Heart left ventricle (tissue), 16 donors: ENCODE data around the gene YIPF3. TPM values are rescaled to one million over a fixed set of nuclear protein-coding genes. Genes with fewer than 3 reads are reported as not detected.
"Not testable (repeated sequence)": the region's sequence is repeated elsewhere in the genome, so short reads cannot be mapped to it uniquely, and the experiment has no call there.

ENCODE experiments used
- ATAC-seq, 4 donors: fragments of 200-7000 bp; cut with Tn5 transposase; one replicate each; pipeline ENCODE4 v1.9.1; 2020 to 2022; ENCODE audit warnings: moderate library complexity in 4 of 4, mild to moderate bottlenecking in 3 of 4, moderate number of reproducible peaks in 1 of 4
- DNase-seq, 5 donors: peaks; one replicate each; pipeline ENCODE4 v3.0.0-alpha.2; 2020
- H3K27ac ChIP-seq, 12 donors: fragments of 200-600 bp; sonication (generic) in 4 of 12; one replicate each; pipeline versions ENCODE4 v1.5.0 to v1.8.0; 2016 to 2022; ENCODE audit warnings: mild to moderate bottlenecking in 2 of 12
- H3K27me3 ChIP-seq, 9 donors: fragments of 200-600 bp; sonication (generic) in 2 of 9; one replicate each; pipeline versions ENCODE4 v1.5.1 to v1.8.0; 2016 to 2022; ENCODE audit warnings: mild to moderate bottlenecking in 3 of 9
- H3K36me3 ChIP-seq, 9 donors: fragments of 200-600 bp; sonication (generic) in 2 of 9; one replicate each; pipeline versions ENCODE4 v1.5.0 to v1.8.0; 2018 to 2022; ENCODE audit warnings: mild to moderate bottlenecking in 2 of 9
- H3K4me1 ChIP-seq, 12 donors: fragments of 200-600 bp; sonication (generic) in 4 of 12; one replicate each; pipeline versions ENCODE4 v1.5.0 to v1.8.0; 2016 to 2022; ENCODE audit warnings: mild to moderate bottlenecking in 3 of 12
- H3K4me3 ChIP-seq, 12 donors: fragments of 200-600 bp; sonication (generic) in 4 of 12; one replicate each; pipeline versions ENCODE4 v1.5.0 to v1.8.0; 2017 to 2022; ENCODE audit warnings: mild to moderate bottlenecking in 9 of 12, moderate library complexity in 4 of 12
- H3K9me3 ChIP-seq, 12 donors: fragments of 200-600 bp; sonication (generic) in 4 of 12; one replicate each; pipeline versions ENCODE4 v1.5.0 to v1.8.0; 2016 to 2022; ENCODE audit warnings: mild to moderate bottlenecking in 1 of 12
- POLR2A ChIP-seq, 2 donors: fragments of 450-650 bp; IDR thresholded peaks; one replicate each; pipeline ENCODE4 v1.6.1; 2017; ENCODE audit warnings: antibody characterized with exemption in 2 of 2, mild to moderate bottlenecking in 2 of 2, moderate library complexity in 2 of 2
- WGBS, 4 donors: extraction: QIAGEN DNeasy Blood & Tissue Kit in 2 of 4; methylation state at CpG; one replicate each; pipeline versions ENCODE4 v1.1.5 to v1.1.7; 2013 to 2018; 5-methylcytosine and 5-hydroxymethylcytosine counted together
- intact Hi-C, 10 donors: fragments of 100-400 bp; cut with DNase I; formaldehyde crosslinking; loops; one replicate each; pipeline versions ENCODE4 v1.11.1 to v1.14.2; 2022
- polyA plus RNA-seq, 2 donors: library from polyadenylated mRNA; stranded (reverse); fragments of 200-250 nt; gene quantifications; one replicate each; pipeline ENCODE4 v1.2.3, GENCODE V29; 2013
- total RNA-seq, 9 donors: library from RNA; depleted of rRNA in 2 of 9; stranded (reverse); fragments of >200 nt in 2 of 9; fragmentation: NEBNext Ultra II Directional in 3 of 9; extraction: Animal tissue kit (Norgen Biotek cat#: 25700) in 3 of 9; gene quantifications; one replicate each; pipeline versions ENCODE4 v1.1.0 to v1.2.4, GENCODE V29; 2016 to 2023
- TF ChIP-seq, protein P1 (sequence below), 12 donors: fragments of 200-600 bp; sonication (generic) in 4 of 12; IDR thresholded peaks; one replicate each; pipeline versions ENCODE4 v1.5.0 to v1.8.0; 2018 to 2022; ENCODE audit warnings: antibody characterized with exemption in 12 of 12, mild to moderate bottlenecking in 5 of 12
- donor health status: ischemic (EF 13 %, LVEDD 7.1; RV severe dilation, severe dysfunction).
- donor health status: healthy with polysubstance abuse.
- donor health status: DM: no; HTN: yes; CAD: no.
- donor health status: DM: no; HTN: no; CAD: no.
- donor health status: ischemic (EF 25% LVEDD 6.9; RV normal size, moderate dysfunction).
- donor health status: ischemic (EF 25% LVEDD 5.7; RV mildly dilated, moderate dysfunction).
- donor health status: healthy.
- donor health status: DM: yes; HTN: yes; CAD: no.
- donor health status: ischemic (EF 35%, LVEDD 5.7; RV mildly dilated, moderate dysfunction).
- donor health status: nonischemic (EF 11% LVEDD 7.7; RV severe dilation, severe dysfunction).
- donor health status: DM: yes; HTN: yes; CAD: no.
- donor health status: PGD.
- donor health status: ischemic (EF 29% LVEDD 5.4; RV normal size, mild dysfunction).
- donor health status: nonischemic (EF 23%, LVEDD 6.1; RV moderate dilation, normal function).

The YIPF3 gene
- total and polyA plus RNA-seq, 11 donors = 63.4 to 132 (median 75.3) TPM

DNA sequence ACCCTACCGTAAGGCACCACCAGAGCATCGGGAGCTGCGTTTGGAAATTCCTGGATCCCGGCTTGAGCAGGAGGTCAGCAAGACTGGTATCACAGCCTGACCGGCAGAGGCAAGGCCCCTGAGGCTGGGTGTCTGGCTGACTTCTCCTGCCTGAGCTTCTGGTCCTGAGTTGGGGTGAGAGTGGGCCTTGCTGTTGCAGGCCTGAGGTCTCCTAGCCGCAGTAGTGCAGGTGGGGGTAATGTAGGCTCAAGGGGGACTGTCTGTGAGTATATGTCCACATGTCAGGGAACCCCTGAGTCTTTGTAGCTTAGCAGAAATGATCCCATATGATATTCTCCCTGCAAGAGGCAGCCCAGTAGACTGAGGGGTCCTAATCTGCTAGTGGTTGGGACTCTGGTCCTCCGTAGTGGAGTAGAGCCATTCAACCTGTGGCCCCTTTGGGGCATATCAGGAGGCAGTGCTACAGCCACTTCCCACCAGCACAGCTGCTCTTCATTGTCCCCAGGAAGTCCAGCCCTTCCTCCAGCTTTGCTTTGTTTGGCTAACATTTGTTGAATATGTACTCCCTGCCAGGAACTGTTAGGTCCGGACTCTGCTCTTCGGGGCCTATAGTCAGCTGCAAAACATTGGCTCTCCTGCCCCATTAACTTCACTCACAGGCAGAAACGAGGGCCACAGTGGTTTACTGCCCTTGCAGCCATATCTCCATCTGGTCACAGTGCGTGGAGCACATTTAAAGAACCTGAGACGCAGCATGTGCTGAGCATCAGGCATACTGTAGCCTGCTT lies 17.5 kb downstream of the YIPF3 start:
- ATAC-seq = peak; percentile 21 to 67 (median 38)
- Histone ChIP-seq H3K27me3 (no peaks in the 10 kb centered on the region), H3K4me1 (peaks cover 3 to 70% (median 39%) of the 10 kb centered on the region in 12 donors), H3K36me3 (peaks cover 0 to 64% (median 54%) of the 10 kb centered on the region in 9 donors), H3K9me3 (no peaks in the 10 kb centered on the region), H3K4me3 (no peak overlapping the region), H3K27ac (peak overlapping the region in 11 of 12 donors; percentile 3 to 77 (median 63))
- peak in 2 of 5 donors; percentile 43 to 60 for DNase-seq
- intact Hi-C loops = loop anchor here in 2 of 10 donors (5.0 to 10.0 kb wide), 2 partner anchors 112 to 114 kb away; no protein-coding TSS in a partner anchor
- TF ChIP-seq POLR2A (IDR thresholded peaks at IDR 0.05) = no peak
- TF ChIP-seq, protein P1, sequence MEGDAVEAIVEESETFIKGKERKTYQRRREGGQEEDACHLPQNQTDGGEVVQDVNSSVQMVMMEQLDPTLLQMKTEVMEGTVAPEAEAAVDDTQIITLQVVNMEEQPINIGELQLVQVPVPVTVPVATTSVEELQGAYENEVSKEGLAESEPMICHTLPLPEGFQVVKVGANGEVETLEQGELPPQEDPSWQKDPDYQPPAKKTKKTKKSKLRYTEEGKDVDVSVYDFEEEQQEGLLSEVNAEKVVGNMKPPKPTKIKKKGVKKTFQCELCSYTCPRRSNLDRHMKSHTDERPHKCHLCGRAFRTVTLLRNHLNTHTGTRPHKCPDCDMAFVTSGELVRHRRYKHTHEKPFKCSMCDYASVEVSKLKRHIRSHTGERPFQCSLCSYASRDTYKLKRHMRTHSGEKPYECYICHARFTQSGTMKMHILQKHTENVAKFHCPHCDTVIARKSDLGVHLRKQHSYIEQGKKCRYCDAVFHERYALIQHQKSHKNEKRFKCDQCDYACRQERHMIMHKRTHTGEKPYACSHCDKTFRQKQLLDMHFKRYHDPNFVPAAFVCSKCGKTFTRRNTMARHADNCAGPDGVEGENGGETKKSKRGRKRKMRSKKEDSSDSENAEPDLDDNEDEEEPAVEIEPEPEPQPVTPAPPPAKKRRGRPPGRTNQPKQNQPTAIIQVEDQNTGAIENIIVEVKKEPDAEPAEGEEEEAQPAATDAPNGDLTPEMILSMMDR (IDR thresholded peaks at IDR 0.05) = no peak
- 62 to 72% (median 68%) methylated on average over 12 of the region's 12 CpGs for WGBS, 4 donors

DNA sequence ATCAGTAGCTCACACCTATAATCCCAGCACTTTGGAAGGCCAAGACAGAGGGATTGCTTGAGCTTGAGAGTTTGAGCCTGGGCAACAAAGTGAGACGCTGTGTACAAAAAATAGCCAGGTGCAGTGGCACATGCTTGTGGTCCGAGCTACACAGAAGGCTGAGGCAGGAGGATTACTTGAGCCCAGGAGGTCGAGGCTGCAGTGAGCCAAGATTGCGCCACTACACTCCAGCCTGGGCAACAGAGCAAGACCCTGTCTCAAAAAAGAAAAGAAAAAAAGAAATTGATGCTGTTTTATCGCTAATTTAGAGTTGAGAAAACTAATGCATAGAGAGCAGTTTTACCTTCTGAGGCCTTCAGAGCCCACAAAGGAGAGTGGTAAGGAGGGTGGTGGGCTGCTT lies 18.4 kb downstream of the YIPF3 start:
- not testable (repeated sequence) for ATAC-seq, H3K4me3 ChIP-seq, DNase-seq, H3K27me3 ChIP-seq, H3K9me3 ChIP-seq
- Histone ChIP-seq H3K36me3 (peaks cover 0 to 54% (median 45%) of the 10 kb centered on the region in 9 donors), H3K27ac (peak overlapping the region in 6 of 12 donors; percentile 36 to 77 (median 66)), H3K4me1 (peaks cover 3 to 70% (median 43%) of the 10 kb centered on the region in 12 donors)
- intact Hi-C loops = loop anchor here in 2 of 10 donors (5.0 to 10.0 kb wide), 2 partner anchors 111 to 113 kb away; no protein-coding TSS in a partner anchor
- WGBS, 4 donors = 90 to 98% (median 97%) methylated on average over 5 of the region's 5 CpGs

DNA sequence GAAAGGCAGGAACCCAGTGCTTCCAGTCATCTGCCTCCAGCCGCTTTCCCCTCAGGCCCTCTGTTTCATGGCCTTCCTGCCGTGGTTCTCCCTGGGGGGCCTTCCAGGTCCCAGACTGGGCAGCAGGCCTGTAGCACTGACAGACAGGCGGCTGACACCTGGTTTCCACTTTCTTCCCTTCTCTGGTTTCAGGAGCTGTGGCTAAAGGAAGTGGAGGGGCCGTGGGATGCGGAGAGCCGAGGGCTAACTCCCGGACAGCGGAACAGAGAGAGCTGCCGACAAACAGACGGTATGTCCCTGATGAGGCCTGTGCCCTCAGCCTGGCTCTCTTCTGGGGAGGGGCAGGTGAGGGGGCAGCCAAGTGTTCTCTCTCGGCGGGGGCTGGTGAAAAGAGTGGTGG lies 19.0 kb downstream of the YIPF3 start:
- WGBS, 4 donors = 56 to 78% (median 75%) methylated on average over 12 of the region's 12 CpGs
- ATAC-seq (no peak), DNase-seq (no peak)
- Histone ChIP-seq H3K36me3 (peaks cover 0 to 48% (median 39%) of the 10 kb centered on the region in 9 donors), H3K27ac (peak overlapping the region in 5 of 12 donors; percentile 12 to 63 (median 31)), H3K27me3 (no peaks in the 10 kb centered on the region), H3K4me3 (no peak overlapping the region), H3K4me1 (peaks cover 3 to 67% (median 41%) of the 10 kb centered on the region in 12 donors), H3K9me3 (no peaks in the 10 kb centered on the region)
- intact Hi-C loops = loop anchor here in 5 of 10 donors (2.0 to 10.0 kb wide), 3 partner anchors 43 to 113 kb away; partner anchors contain the start of gene DLK2 (in 3 of the 5)
- TF ChIP-seq, protein P1 (IDR thresholded peaks at IDR 0.05) = no peak
- no peak for TF ChIP-seq POLR2A (IDR thresholded peaks at IDR 0.05)

DNA sequence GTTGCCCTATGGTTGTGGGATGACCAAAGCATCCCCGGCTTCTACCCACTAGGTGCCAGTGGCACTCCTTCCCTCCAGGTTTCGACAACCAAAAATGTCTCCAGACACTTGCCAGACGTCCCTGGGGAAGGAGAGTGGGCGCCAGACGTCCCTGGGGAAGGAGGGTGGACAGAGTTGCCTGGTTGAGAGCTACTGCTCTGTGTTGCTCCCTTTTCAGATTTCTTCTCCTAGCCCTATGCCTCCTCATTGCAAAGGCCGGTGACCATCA lies 19.7 kb downstream of the YIPF3 start:
- intact Hi-C loops = loop anchor here in 5 of 10 donors (2.0 to 10.0 kb wide), 3 partner anchors 42 to 112 kb away; partner anchors contain the start of gene DLK2 (in 3 of the 5)
- peaks cover 0 to 42% (median 32%) of the 10 kb centered on the region in 9 donors for H3K36me3 ChIP-seq
- H3K9me3 ChIP-seq = no peaks in the 10 kb centered on the region
- TF ChIP-seq, protein P1 (IDR thresholded peaks at IDR 0.05) = no peak
- no peak for TF ChIP-seq POLR2A (IDR thresholded peaks at IDR 0.05)
- DNase-seq (no peak), ATAC-seq (no peak)
- peaks cover under 1 to 63% (median 44%) of the 10 kb centered on the region in 12 donors for H3K4me1 ChIP-seq
- 73 to 77% (median 76%) methylated on average over 6 of the region's 6 CpGs for WGBS, 4 donors
- H3K4me3 ChIP-seq = no peak overlapping the region
- no peaks in the 10 kb centered on the region for H3K27me3 ChIP-seq
- H3K27ac ChIP-seq = peak overlapping the region in 2 of 12 donors; percentile 31 to 63
